ENCODE data around the gene PHACTR3.

PHACTR3 gene

DNA sequence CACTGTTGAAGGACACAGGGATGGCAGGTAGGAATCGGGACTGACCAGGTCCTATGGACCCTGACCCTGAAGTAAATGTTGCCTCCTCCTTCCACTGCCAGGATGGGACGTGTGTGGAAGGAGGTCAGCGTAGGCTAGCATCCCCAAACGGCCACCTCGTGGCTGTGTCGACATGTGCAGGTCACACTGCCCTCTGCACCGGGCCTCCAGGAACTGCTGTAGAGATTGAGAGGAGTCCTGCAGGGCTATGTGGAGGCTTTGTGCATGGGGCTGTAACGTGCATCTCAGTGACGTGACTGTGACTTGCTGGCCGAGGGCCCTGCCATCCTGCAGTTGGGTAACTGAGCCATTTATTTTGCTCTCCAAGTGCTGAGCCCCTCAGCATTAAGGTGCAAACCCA is 149.5 kb downstream of the PHACTR3 start:
- TF ChIP-seq, protein P1, sequence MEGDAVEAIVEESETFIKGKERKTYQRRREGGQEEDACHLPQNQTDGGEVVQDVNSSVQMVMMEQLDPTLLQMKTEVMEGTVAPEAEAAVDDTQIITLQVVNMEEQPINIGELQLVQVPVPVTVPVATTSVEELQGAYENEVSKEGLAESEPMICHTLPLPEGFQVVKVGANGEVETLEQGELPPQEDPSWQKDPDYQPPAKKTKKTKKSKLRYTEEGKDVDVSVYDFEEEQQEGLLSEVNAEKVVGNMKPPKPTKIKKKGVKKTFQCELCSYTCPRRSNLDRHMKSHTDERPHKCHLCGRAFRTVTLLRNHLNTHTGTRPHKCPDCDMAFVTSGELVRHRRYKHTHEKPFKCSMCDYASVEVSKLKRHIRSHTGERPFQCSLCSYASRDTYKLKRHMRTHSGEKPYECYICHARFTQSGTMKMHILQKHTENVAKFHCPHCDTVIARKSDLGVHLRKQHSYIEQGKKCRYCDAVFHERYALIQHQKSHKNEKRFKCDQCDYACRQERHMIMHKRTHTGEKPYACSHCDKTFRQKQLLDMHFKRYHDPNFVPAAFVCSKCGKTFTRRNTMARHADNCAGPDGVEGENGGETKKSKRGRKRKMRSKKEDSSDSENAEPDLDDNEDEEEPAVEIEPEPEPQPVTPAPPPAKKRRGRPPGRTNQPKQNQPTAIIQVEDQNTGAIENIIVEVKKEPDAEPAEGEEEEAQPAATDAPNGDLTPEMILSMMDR (conservative IDR thresholded peaks at IDR 0.05; ENCODE audit: low read length), result no peak
- DNase-seq (ENCODE audit: low read depth), result no peak
- H3K4me3 ChIP-seq (ENCODE audit: low read length), result no peak overlapping the region

DNA sequence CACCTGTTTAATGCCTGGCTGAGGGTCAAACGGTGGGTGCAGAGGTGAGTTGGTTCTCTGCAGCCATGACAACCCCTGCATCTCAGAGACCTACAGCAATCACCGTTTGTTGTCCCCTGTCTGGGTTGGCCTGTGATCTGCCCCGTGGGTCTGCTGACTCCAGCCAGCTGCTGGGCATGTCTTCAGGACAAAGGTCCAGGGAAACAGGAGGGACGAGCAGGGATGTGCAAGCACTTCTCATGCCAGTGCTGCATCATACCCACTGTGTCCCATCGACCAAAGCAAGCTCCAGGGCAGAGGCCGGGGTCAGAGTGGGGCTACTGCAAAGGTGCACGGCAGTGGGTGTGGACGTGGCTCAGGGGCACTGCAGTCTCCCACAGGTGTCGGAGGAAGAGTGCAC is 150.2 kb downstream of the PHACTR3 start:
- TF ChIP-seq, protein P1 (conservative IDR thresholded peaks at IDR 0.05; ENCODE audit: low read length), result no peak
- no peak overlapping the region for H3K4me3 ChIP-seq (ENCODE audit: low read length)
- no peak for DNase-seq (ENCODE audit: low read depth)

DNA sequence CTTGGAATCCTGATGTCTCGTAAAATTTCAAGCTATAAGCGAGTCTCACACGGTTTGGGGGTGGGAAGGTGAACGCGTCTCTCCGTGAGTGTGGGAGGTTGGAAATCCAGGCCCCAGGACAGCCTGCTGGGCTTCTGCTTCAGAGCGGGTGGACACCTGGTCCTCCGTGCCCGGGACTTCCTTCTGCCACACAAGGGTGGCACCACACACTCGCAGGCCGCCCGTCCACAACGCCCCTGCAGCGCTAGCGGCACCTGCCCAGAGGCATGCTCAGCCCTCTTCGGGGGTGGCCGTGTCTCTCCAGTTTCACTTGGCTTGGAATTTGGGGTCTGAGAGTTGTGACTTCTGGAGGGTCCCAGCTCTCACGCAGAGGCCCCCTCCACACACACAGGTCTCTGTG is 151.9 kb downstream of the PHACTR3 start:
- TF ChIP-seq, protein P1 (conservative IDR thresholded peaks at IDR 0.05; ENCODE audit: low read length), result no peak
- DNase-seq (ENCODE audit: low read depth), result no peak
- H3K4me3 ChIP-seq (ENCODE audit: low read length), result no peak overlapping the region

DNA sequence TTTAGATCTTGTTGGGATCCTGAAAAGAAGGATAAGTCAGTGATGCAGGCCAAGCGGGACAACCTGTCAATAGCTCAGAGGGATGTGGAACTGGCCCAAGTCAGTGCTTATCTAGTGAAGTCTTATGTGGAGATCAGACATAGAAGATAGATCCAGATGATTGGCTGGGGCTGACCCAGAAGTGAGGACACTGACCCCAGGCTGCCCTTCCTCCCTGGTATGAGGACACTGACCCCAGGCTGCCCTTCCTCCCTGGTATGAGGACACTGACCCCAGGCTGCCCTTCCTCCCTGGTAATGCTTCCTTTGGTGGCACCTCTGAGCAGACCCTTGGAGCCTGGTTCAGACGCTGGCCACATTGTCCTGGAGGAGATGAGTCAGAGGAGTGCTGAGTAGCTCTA is 159.7 kb downstream of the PHACTR3 start:
- DNase-seq (ENCODE audit: low read depth), result no peak
- TF ChIP-seq, protein P1 (conservative IDR thresholded peaks at IDR 0.05; ENCODE audit: low read length), result no peak
- no peak overlapping the region for H3K4me3 ChIP-seq (ENCODE audit: low read length)

DNA sequence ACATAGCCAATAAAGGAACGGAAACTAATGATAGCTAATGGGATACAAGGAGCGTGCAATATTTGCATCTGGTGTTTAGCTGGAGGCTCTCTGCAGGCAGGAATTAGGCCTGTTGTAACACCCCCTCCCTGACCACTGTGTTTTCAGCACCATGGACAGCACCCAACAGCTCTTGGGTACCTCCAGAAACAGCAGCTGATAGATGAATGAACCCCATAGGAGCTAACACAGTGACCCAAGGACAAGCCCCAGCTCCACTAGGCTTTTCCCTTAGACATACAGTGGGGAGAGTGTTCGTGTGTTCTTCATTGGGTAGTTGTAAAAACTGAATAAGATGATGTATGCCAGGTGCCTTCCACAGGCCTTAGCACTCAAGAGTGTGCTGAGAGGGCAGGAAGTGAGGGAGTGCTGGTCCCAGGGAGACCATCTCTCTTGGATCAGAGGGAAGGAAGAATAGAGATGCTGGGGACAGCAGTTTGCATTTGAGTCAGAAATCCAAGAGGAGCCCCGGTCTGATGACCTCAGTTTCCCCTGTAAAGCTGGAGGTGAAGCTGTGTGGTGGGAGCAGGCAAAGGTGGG is 161.3 kb downstream of the PHACTR3 start:
- TF ChIP-seq, protein P1 (conservative IDR thresholded peaks at IDR 0.05; ENCODE audit: low read length), result no peak
- no peak for DNase-seq (ENCODE audit: low read depth)

DNA sequence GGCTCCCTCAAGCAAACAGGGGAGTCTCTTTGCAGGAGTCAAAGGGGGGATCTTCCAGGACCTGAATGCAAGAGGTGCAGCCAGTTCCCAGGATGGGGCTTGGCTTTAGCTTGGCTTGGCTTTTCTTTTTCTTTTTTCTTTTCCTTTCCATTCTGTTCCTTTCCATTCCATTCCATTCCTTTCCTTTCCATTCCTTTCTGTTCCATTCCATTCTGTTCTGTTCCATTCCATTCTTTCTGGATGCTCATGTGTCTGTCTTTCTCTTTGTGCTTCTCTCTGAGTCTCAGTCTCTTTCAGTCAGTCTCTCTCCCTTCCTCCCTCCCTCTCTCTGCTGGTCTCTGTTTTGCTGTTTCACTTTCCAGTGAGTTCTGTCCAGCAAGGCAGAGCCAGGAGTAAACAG is 163.3 kb downstream of the PHACTR3 start:
- TF ChIP-seq, protein P1 (conservative IDR thresholded peaks at IDR 0.05; ENCODE audit: low read length), result no peak
- H3K4me3 ChIP-seq (ENCODE audit: low read length), result no peak overlapping the region
- DNase-seq (ENCODE audit: low read depth), result no peak

More for the DNA sequence above, 161.3 kb downstream of the PHACTR3 start:
- no peak overlapping the region for H3K4me3 ChIP-seq (ENCODE audit: low read length)

DNA sequence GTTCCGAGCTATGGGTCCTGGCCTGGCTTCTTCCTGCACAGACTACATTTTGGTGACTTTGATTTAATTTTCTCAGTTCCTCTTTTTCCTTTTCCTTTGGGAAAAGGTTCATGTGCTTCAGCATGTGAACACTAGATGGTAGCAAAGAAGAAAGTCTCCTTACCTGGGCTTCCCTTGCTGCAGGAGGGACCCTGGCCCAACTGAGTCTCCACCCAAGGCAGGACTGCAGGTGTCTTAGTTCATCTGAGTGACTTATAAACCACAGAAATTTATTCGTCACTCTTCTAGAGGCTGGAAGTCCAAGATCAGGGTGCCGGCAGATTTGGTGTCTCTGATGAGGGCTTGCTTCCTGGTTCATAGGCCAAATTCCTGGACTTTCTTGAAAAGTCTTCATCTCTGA is 165.9 kb downstream of the PHACTR3 start:
- H3K4me3 ChIP-seq (ENCODE audit: low read length), result no peak overlapping the region
- TF ChIP-seq, protein P1 (conservative IDR thresholded peaks at IDR 0.05; ENCODE audit: low read length), result no peak
- DNase-seq (ENCODE audit: low read depth), result no peak
